ENCODE results near the gene PHF20.
"Not testable (repeated sequence)": the region's sequence is repeated elsewhere in the genome, so short reads cannot be mapped to it uniquely, and the experiment has no call there.

The PHF20 gene

DNA sequence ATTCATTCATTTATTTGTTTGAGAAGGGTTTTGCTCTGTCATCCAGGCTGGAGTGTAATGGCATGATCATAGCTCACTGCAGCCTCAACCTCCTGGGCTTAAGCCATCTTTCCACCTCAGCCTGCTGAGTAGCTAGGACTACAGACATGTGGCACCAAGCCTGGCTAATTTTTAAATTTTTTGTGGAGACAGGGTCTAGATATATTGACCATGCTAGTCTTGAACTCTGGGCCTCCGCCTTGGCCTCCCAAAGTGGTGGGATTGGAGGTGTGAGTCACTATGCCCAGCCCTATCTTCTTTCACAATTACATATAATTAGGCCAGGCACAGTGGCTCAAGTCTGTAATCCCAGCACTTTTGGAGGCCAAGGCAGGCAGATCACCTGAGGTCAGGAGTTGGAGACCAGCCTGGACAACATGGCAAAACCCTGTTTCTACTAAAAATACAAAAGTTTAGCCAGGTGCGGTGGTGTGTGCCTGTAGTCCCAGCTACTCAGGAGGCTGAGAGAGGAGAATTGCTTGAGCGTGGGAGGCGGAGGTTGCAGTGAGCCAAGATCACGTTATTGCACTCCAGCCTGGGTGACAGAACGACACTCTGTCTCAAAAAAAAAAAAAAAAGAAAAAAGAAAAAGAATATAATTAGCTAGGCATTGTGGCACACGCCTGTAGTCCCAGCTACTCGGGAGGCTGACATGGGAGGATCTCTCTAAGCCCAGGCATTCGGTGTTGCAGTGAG, 110.8 kb downstream of the PHF20 start:
- peak overlapping the region; percentile 91 for H3K9ac ChIP-seq (ENCODE audit: low read depth, low read length)

DNA sequence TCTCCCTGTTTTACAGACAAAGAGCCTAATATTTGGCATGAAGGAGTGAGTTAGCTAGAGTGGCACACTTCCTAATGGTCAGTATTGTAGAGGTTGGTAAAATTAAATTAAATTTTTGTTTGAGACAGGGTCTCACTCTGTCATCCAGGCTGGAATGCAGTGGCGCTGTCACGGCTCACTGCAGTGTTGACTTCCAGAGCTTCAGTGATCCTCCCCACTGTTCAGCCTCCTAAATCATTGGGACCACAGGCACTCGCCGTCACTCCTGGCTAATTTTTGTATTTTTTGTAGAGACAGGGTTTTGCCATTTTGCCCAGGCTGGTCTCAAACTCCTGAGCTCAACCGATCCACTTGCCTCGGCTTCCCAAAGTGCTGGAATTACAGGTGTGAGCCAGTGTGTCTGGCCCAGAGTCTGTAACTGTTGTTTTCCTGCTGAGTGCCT, 111.5 kb downstream of the PHF20 start:
- Histone ChIP-seq H3K27me3 (ENCODE audit: control insufficient read depth, insufficient read depth, low read length) (no peaks in the 10 kb centered on the region), H3K4me3 (ENCODE audit: low read length) (peak overlapping the region; percentile 44), H3K4me1 (ENCODE audit: control insufficient read depth, insufficient read depth, low read length) (peaks cover 49% of the 10 kb centered on the region), H3K4me2 (ENCODE audit: low read length) (peak overlapping the region; percentile 76), H3K36me3 (ENCODE audit: insufficient read depth, low read length) (no peaks in the 10 kb centered on the region), H3K9ac (ENCODE audit: low read depth, low read length) (peak overlapping the region; percentile 91), H3K9me3 (replicated peaks; ENCODE audit: low read length) (no peaks in the 10 kb centered on the region)

More for the DNA sequence above, 110.8 kb downstream of the PHF20 start:
- not testable (repeated sequence) for H3K4me3 ChIP-seq (ENCODE audit: low read length); H3K36me3 ChIP-seq (ENCODE audit: insufficient read depth, low read length); H3K4me2 ChIP-seq (ENCODE audit: low read length); H3K9me3 ChIP-seq (replicated peaks; ENCODE audit: low read length); H3K27me3 ChIP-seq (ENCODE audit: control insufficient read depth, insufficient read depth, low read length)
- H3K4me1 ChIP-seq (ENCODE audit: control insufficient read depth, insufficient read depth, low read length) = peaks cover 49% of the 10 kb centered on the region

DNA sequence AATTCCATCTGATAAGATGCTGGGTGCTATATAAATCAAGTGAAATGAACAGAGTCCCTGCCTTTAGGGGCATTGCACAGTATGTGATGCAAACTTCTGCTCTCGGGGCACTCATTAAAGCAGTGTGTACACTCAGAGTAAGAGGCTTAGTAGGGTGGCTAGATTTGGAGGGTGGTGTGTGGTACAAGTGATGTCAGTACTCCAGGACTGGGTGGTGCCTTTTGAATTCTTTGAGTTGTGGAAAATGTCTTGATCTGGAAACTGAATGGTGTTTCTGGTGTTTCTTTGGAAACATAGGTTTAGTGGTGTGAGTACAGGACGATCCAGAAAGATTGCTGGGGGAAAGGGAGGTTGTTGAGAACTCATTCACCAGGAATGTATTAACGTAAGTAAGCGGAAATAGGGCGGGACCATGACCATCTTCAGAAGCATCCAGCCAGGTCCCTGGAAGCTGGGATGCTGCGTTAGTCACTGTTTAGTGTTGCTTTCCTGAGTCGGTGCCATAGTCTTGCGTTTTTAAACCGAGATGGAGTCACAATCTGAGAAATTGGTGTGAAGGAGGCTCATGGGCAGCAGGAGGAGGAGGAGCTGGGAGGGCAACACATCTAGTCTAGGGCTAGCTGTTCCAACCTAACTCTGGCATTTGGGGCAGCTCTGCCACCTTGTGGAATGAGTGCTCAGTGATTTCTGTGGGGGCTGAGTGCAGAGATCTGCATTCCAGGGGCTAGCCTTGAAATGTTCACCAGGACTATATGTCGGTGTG, 112.1 kb downstream of the PHF20 start:
- H3K9me3 ChIP-seq (replicated peaks; ENCODE audit: low read length) = no peaks in the 10 kb centered on the region
- no peaks in the 10 kb centered on the region for H3K36me3 ChIP-seq (ENCODE audit: insufficient read depth, low read length)
- peak overlapping the region; percentile 44 for H3K4me3 ChIP-seq (ENCODE audit: low read length)
- peaks cover 47% of the 10 kb centered on the region for H3K4me1 ChIP-seq (ENCODE audit: control insufficient read depth, insufficient read depth, low read length)
- H3K9ac ChIP-seq (ENCODE audit: low read depth, low read length) = peak overlapping the region; percentile 91
- peak overlapping the region; percentile 76 for H3K4me2 ChIP-seq (ENCODE audit: low read length)
- no peaks in the 10 kb centered on the region for H3K27me3 ChIP-seq (ENCODE audit: control insufficient read depth, insufficient read depth, low read length)

DNA sequence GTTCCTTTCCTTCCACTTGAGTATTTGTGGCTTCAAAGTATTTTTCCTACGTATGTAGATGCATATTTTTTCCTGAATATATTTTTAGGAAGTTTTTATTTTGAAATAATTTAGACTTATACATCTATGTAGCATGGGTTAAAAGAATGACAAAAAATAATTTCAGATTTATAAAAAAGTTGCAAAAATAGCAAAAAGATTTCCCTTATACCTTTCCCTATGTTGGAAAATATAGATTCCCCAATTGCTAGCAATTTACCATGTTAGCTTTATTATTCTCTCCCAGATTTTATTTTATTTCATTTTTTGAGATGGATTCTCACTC, 112.7 kb downstream of the PHF20 start:
- Histone ChIP-seq H3K9me3 (replicated peaks; ENCODE audit: low read length) (no peaks in the 10 kb centered on the region), H3K4me3 (ENCODE audit: low read length) (peak overlapping the region; percentile 0), H3K4me2 (ENCODE audit: low read length) (peak overlapping the region; percentile 58), H3K4me1 (ENCODE audit: control insufficient read depth, insufficient read depth, low read length) (peaks cover 42% of the 10 kb centered on the region), H3K36me3 (ENCODE audit: insufficient read depth, low read length) (no peaks in the 10 kb centered on the region), H3K9ac (ENCODE audit: low read depth, low read length) (peak overlapping the region; percentile 79), H3K27me3 (ENCODE audit: control insufficient read depth, insufficient read depth, low read length) (no peaks in the 10 kb centered on the region)

DNA sequence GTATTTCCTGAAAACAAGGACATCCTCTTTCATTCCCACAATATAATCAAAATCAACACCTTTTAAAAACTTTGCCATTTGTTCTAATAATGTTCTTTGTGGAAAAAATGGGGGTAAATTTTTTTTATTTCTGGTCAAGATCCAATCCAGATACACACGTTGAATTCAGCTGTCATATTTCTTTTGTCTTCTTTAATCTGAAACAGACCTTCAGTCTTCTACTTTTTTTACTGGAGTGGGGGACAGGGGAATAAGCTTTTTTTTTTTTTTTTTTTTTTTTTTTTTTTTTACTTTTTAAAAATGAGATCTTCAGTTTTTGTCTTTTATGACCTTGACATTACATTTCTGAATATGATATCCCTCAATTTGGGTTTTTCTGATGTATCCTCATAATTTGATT, 113.4 kb downstream of the PHF20 start:
- Histone ChIP-seq H3K36me3 (ENCODE audit: insufficient read depth, low read length) (no peaks in the 10 kb centered on the region), H3K4me3 (ENCODE audit: low read length) (no peak overlapping the region), H3K27me3 (ENCODE audit: control insufficient read depth, insufficient read depth, low read length) (no peaks in the 10 kb centered on the region), H3K4me1 (ENCODE audit: control insufficient read depth, insufficient read depth, low read length) (peaks cover 37% of the 10 kb centered on the region), H3K4me2 (ENCODE audit: low read length) (no peak overlapping the region), H3K9me3 (replicated peaks; ENCODE audit: low read length) (no peaks in the 10 kb centered on the region), H3K9ac (ENCODE audit: low read depth, low read length) (peak overlapping the region; percentile 79)

DNA sequence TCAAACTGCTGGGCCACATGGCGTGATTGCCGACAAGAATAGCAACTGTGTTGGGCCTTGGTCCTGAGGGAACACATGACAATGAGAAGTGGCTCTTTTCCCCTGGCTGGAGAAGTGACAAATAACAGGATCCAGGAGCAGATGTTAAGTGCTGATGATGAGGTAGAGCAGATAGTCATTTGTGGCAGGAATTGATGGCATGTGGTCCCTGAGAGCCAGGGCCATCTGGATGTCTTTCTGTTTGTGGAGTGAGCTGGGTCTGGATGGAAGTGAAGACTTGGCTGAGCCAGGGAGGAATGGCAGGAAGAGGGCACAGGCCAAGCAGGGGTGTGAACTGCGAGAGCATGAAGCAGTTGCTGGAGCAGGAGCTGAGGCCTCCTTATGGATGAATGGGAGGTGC, 114.7 kb downstream of the PHF20 start:
- Histone ChIP-seq H3K9me3 (replicated peaks; ENCODE audit: low read length) (no peaks in the 10 kb centered on the region), H3K4me2 (ENCODE audit: low read length) (no peak overlapping the region), H3K27me3 (ENCODE audit: control insufficient read depth, insufficient read depth, low read length) (no peaks in the 10 kb centered on the region), H3K4me3 (ENCODE audit: low read length) (no peak overlapping the region), H3K9ac (ENCODE audit: low read depth, low read length) (peak overlapping the region; percentile 34), H3K36me3 (ENCODE audit: insufficient read depth, low read length) (no peaks in the 10 kb centered on the region), H3K4me1 (ENCODE audit: control insufficient read depth, insufficient read depth, low read length) (peaks cover 37% of the 10 kb centered on the region)

DNA sequence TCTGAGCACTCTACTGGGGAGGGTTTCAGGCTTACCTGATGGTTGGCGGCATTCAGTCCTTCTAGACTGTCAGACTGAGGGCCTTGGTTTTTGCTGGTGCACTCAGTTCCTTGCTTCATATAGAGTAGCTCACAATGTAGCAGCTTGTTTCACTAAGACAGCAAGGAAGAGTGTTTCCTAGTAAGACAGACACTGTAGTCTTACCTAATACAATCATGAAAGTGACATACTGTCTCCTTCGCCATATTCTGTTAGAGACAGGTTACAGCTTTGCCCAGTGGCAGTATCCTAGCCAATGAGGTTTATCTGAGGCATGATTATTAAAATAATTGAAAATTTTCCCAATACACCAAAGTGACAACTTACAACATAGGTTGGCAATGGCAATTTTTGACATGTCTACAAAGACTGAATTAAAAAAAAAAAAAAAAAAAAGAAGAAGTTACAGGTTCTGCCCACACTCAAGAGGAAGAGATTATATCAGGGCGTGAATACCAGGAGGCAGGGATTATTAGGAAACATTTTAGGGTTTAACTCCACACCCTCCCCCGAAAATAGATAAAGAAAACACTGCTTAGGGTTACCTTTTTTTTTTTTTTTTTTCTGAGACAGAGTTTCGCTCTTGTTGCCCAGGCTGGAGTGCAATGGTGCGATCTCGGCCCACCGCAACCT, 115.7 kb downstream of the PHF20 start:
- Histone ChIP-seq H3K36me3 (ENCODE audit: insufficient read depth, low read length) (no peaks in the 10 kb centered on the region), H3K27me3 (ENCODE audit: control insufficient read depth, insufficient read depth, low read length) (no peaks in the 10 kb centered on the region), H3K9ac (ENCODE audit: low read depth, low read length) (no peak overlapping the region), H3K9me3 (replicated peaks; ENCODE audit: low read length) (no peaks in the 10 kb centered on the region), H3K4me2 (ENCODE audit: low read length) (no peak overlapping the region), H3K4me3 (ENCODE audit: low read length) (no peak overlapping the region), H3K4me1 (ENCODE audit: control insufficient read depth, insufficient read depth, low read length) (peaks cover 27% of the 10 kb centered on the region)

DNA sequence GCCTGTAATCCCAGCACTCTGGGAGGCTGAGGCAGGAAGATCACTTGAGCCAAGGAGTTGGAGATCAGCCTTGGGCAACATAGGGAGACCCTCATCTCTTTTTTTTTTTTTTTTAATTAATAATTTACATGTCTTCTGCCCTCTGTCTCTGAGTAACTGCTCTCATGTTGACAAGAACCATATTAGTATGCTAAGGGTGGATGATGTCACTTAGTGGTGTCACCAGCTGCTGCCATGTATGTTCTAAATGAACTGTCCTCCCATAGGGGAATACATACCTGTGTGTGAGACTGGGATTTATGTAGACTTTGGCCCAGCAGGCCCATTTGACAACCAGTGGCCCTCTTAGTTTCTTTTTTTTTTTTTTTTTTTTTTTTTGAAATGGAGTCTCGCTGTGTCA, 116.8 kb downstream of the PHF20 start:
- Histone ChIP-seq H3K36me3 (ENCODE audit: insufficient read depth, low read length) (no peaks in the 10 kb centered on the region), H3K4me1 (ENCODE audit: control insufficient read depth, insufficient read depth, low read length) (peaks cover 16% of the 10 kb centered on the region), H3K4me2 (ENCODE audit: low read length) (no peak overlapping the region), H3K9ac (ENCODE audit: low read depth, low read length) (no peak overlapping the region), H3K27me3 (ENCODE audit: control insufficient read depth, insufficient read depth, low read length) (no peaks in the 10 kb centered on the region), H3K4me3 (ENCODE audit: low read length) (no peak overlapping the region), H3K9me3 (replicated peaks; ENCODE audit: low read length) (no peaks in the 10 kb centered on the region)

DNA sequence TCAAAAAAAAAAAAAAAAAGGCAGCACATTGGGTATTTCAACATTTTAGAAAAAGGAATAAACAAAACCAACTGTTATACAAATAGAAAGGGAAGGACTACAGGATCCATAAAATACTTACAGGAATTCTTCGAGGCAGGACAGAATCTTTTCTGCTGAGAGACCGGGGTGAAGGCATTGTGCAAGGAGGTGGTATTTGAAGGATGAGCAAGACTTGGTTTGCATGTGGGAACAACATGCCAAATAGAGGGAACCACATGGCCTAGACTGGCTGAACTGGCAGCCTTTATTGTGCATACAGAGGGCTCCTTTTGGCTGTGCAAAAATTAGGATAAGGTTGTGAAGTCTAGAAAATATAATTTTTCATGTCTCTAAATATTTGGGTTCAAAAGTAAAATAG, 119.6 kb downstream of the PHF20 start:
- Histone ChIP-seq H3K36me3 (ENCODE audit: insufficient read depth, low read length) (no peaks in the 10 kb centered on the region), H3K9ac (ENCODE audit: low read depth, low read length) (no peak overlapping the region), H3K27me3 (ENCODE audit: control insufficient read depth, insufficient read depth, low read length) (no peaks in the 10 kb centered on the region), H3K4me2 (ENCODE audit: low read length) (no peak overlapping the region), H3K4me3 (ENCODE audit: low read length) (no peak overlapping the region), H3K4me1 (ENCODE audit: control insufficient read depth, insufficient read depth, low read length) (peaks cover 4% of the 10 kb centered on the region), H3K9me3 (replicated peaks; ENCODE audit: low read length) (no peaks in the 10 kb centered on the region)

DNA sequence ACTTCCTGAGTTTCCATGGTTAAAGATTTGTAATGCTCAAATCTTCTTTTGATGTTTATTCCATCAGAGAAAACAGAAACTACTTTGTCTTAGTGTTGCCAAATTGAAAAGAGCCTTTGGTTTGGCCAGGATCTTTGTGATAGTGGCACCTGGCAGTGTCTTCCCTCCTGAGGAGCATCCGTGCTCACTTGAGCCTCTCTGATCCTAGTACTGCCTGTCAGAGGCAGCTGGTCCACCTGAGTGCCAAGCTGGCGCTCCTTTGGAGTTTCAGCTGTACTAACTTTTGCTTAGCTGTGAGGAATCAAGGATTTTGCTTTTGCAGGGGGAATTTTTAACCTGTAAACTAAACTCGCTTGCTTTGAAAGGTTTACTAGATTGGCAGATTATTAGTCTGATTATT, 121.1 kb downstream of the PHF20 start:
- Histone ChIP-seq H3K36me3 (ENCODE audit: insufficient read depth, low read length) (no peaks in the 10 kb centered on the region), H3K4me3 (ENCODE audit: low read length) (no peak overlapping the region), H3K9ac (ENCODE audit: low read depth, low read length) (no peak overlapping the region), H3K4me2 (ENCODE audit: low read length) (no peak overlapping the region), H3K27me3 (ENCODE audit: control insufficient read depth, insufficient read depth, low read length) (no peaks in the 10 kb centered on the region), H3K9me3 (replicated peaks; ENCODE audit: low read length) (no peaks in the 10 kb centered on the region), H3K4me1 (ENCODE audit: control insufficient read depth, insufficient read depth, low read length) (no peaks in the 10 kb centered on the region)

DNA sequence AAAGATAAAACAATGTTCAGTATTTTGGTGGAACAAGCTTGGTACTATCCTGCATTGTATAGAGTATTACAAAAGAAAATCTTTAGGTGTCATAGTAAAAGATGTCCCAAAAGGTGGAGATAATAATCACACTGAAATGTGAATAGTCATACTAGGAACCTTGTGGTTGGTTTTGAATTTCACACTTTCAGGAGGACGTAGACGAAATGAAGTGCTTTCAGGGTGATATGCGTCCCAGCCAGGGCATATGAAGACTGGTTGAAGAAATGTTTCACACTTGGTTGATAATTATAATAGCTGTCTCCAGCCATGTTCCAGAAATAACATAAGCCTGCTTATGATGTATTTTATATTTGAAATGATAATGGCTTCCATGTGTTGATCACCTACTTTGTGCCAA, 122.1 kb downstream of the PHF20 start:
- no peak overlapping the region for H3K4me2 ChIP-seq (ENCODE audit: low read length)
- H3K9ac ChIP-seq (ENCODE audit: low read depth, low read length) = no peak overlapping the region
- no peaks in the 10 kb centered on the region for H3K9me3 ChIP-seq (replicated peaks; ENCODE audit: low read length)
- no peaks in the 10 kb centered on the region for H3K27me3 ChIP-seq (ENCODE audit: control insufficient read depth, insufficient read depth, low read length)
- no peaks in the 10 kb centered on the region for H3K36me3 ChIP-seq (ENCODE audit: insufficient read depth, low read length)
- H3K4me3 ChIP-seq (ENCODE audit: low read length) = no peak overlapping the region
- no peaks in the 10 kb centered on the region for H3K4me1 ChIP-seq (ENCODE audit: control insufficient read depth, insufficient read depth, low read length)

Measured in skeletal muscle satellite cell (primary cell).